ENCODE results near the gene CD226. TPM values are rescaled to one million over a fixed set of nuclear protein-coding genes. Genes with fewer than 3 reads are reported as not detected.
"Not testable (repeated sequence)": the region's sequence is repeated elsewhere in the genome, so short reads cannot be mapped to it uniquely, and the experiment has no call there.

Gene CD226
- total and polyA plus RNA-seq, 2 donors: 0.89 to 3.6 TPM

- no peak overlapping the region for H3K27ac ChIP-seq (ENCODE audit: low read depth)
- no peaks in the 10 kb centered on the region for H3K36me3 ChIP-seq (ENCODE audit: insufficient read depth)
- no peak for DNase-seq (ENCODE audit: extremely low spot score)
- no peaks in the 10 kb centered on the region for H3K4me1 ChIP-seq (ENCODE audit: insufficient read depth)
- 83% methylated on average over 5 of the region's 5 CpGs for WGBS
- no peak overlapping the region for H3K4me3 ChIP-seq (ENCODE audit: low read depth, low read length)
Measured at GRCh38 chr18:69858897-69859296, 88.8 kb downstream of the CD226 start.

DNA sequence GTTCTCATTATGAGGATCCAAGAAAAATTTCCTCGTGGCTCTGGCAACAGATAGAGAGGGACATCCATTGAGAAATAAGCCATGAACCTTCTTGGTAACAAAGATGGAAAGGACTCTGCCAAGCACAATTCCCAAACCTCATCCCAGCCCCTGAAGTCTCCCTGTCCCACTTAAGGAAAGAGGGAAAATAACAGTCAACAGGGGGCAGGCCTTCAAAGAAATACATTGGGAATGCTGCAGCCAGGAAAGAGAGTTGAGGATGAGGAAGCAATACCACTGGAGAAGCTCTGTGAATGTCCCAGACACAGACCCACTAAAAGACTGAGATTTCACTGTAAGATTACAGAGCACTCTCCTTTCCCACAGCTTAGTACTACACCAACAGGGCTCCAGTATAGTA, 93.2 kb downstream of the CD226 start:
- H3K36me3 ChIP-seq (ENCODE audit: insufficient read depth): no peaks in the 10 kb centered on the region
- 98% methylated on average over 1 of the region's 1 CpG for whole genome bisulfite sequencing

DNA sequence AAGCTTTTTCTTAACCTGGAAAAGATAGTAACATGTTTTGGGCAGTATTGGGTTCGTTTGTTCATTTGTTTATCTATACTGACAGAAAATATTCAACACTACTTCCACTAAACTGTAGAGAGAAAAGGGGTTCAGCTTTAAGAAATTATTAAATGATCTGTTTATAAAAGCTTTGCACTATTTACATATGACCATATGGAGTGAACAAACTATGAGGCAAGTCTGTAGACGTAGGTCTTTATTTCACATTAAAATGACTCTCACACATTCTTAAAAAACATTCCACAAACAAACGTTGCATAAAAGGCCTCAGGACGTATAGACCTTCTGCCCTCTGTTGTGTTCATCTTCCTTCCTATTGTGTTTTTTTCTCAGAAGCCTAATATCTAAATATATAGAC, 94.6 kb downstream of the CD226 start:
- 51% methylated on average over 4 of the region's 4 CpGs for WGBS
- no peaks in the 10 kb centered on the region for H3K4me1 ChIP-seq (ENCODE audit: insufficient read depth)
- H3K36me3 ChIP-seq (ENCODE audit: insufficient read depth): no peaks in the 10 kb centered on the region
- no peak for DNase-seq (ENCODE audit: extremely low spot score)
- no peak overlapping the region for H3K27ac ChIP-seq (ENCODE audit: low read depth)
- H3K4me3 ChIP-seq (ENCODE audit: low read depth, low read length): no peak overlapping the region

More for the DNA sequence above, 93.2 kb downstream of the CD226 start:
- H3K4me3 ChIP-seq (ENCODE audit: low read depth, low read length): no peak overlapping the region
- DNase-seq (ENCODE audit: extremely low spot score): no peak
- no peaks in the 10 kb centered on the region for H3K4me1 ChIP-seq (ENCODE audit: insufficient read depth)
- no peak overlapping the region for H3K27ac ChIP-seq (ENCODE audit: low read depth)

GRCh38 chr18:69845593-69846506, 101.8 kb downstream of the CD226 start:
- WGBS: 44% methylated on average over 8 of the region's 8 CpGs
- no peak overlapping the region for H3K27ac ChIP-seq (ENCODE audit: low read depth)

GRCh38 chr18:69844656-69845055, 103.0 kb downstream of the CD226 start:
- Histone ChIP-seq H3K27ac (ENCODE audit: low read depth) (no peak overlapping the region), H3K4me3 (ENCODE audit: low read depth, low read length) (no peak overlapping the region), H3K36me3 (ENCODE audit: insufficient read depth) (no peaks in the 10 kb centered on the region), H3K4me1 (ENCODE audit: insufficient read depth) (no peaks in the 10 kb centered on the region)
- WGBS: 81% methylated on average over 2 of the region's 2 CpGs
- DNase-seq (ENCODE audit: extremely low spot score): no peak

More at GRCh38 chr18:69845593-69846506, 101.8 kb downstream of the CD226 start:
- Histone ChIP-seq H3K36me3 (ENCODE audit: insufficient read depth) (no peaks in the 10 kb centered on the region), H3K4me3 (ENCODE audit: low read depth, low read length) (no peak overlapping the region), H3K4me1 (ENCODE audit: insufficient read depth) (no peaks in the 10 kb centered on the region)
- no peak for DNase-seq (ENCODE audit: extremely low spot score)

- Histone ChIP-seq H3K27ac (ENCODE audit: low read depth) (no peak overlapping the region), H3K36me3 (ENCODE audit: insufficient read depth) (no peaks in the 10 kb centered on the region), H3K4me1 (ENCODE audit: insufficient read depth) (no peaks in the 10 kb centered on the region), H3K4me3 (ENCODE audit: low read depth, low read length) (no peak overlapping the region)
- DNase-seq (ENCODE audit: extremely low spot score): no peak
- 79% methylated on average over 5 of the region's 5 CpGs for WGBS
Measured at GRCh38 chr18:69843015-69843414, 104.7 kb downstream of the CD226 start.

GRCh38 chr18:69841117-69841516, 106.6 kb downstream of the CD226 start:
- DNase-seq (ENCODE audit: extremely low spot score): no peak
- WGBS: 91% methylated on average over 9 of the region's 9 CpGs

DNA sequence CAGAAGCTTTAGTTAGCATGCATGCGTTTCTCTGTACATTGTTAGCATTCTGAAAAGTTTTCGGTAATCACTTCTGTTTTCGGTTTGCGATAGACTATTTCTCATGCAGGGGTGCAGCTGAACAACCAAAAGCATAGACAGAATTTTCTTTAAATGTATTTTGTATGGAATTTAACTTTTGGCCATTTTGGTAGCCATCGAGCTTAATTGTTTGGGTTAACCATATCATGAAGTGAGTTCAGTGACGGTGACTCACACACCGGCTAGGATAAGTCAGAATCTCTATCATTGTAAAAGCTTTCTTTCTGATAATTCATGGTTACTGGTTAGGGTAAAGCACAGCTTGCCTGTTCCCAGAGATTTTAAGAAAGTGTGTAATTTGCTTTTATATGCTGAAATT, 107.2 kb downstream of the CD226 start:
- DNase-seq (ENCODE audit: extremely low spot score): no peak
- Histone ChIP-seq H3K4me1 (ENCODE audit: insufficient read depth) (no peaks in the 10 kb centered on the region), H3K27ac (ENCODE audit: low read depth) (no peak overlapping the region), H3K36me3 (ENCODE audit: insufficient read depth) (no peaks in the 10 kb centered on the region), H3K4me3 (ENCODE audit: low read depth, low read length) (no peak overlapping the region)
- WGBS: 75% methylated on average over 7 of the region's 7 CpGs

More at GRCh38 chr18:69841117-69841516, 106.6 kb downstream of the CD226 start:
- Histone ChIP-seq H3K4me3 (ENCODE audit: low read depth, low read length) (no peak overlapping the region), H3K4me1 (ENCODE audit: insufficient read depth) (no peaks in the 10 kb centered on the region), H3K27ac (ENCODE audit: low read depth) (no peak overlapping the region), H3K36me3 (ENCODE audit: insufficient read depth) (no peaks in the 10 kb centered on the region)

DNA sequence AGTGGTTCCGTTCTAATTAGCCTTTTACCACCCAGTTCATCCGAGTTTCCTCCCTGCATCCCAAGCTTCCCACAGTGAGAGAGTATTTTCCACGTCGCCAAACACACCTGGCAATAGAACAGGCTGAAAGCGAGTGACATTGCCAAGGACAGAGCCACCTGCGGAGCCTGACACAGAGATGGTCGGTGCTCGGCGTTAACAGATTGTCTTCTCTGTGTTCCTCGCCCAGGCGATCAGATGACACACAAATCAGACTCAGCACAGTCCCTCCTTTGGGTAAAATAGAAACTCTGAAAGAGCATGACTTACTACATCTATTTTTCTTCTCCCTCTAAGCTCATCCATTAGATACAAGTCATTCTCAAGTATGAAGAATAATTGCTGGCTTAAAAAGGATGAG, 107.7 kb downstream of the CD226 start:
- DNase-seq (ENCODE audit: extremely low spot score): no peak
- Histone ChIP-seq H3K4me3 (ENCODE audit: low read depth, low read length) (no peak overlapping the region), H3K27ac (ENCODE audit: low read depth) (no peak overlapping the region), H3K4me1 (ENCODE audit: insufficient read depth) (no peaks in the 10 kb centered on the region), H3K36me3 (ENCODE audit: insufficient read depth) (no peaks in the 10 kb centered on the region)
- WGBS: 93% methylated on average over 11 of the region's 11 CpGs

GRCh38 chr18:69839497-69839896, 108.2 kb downstream of the CD226 start:
- H3K27ac ChIP-seq (ENCODE audit: low read depth): no peak overlapping the region
- no peaks in the 10 kb centered on the region for H3K36me3 ChIP-seq (ENCODE audit: insufficient read depth)
- 94% methylated on average over 11 of the region's 11 CpGs for WGBS
- DNase-seq (ENCODE audit: extremely low spot score): no peak
- no peaks in the 10 kb centered on the region for H3K4me1 ChIP-seq (ENCODE audit: insufficient read depth)
- no peak overlapping the region for H3K4me3 ChIP-seq (ENCODE audit: low read depth, low read length)

GRCh38 chr18:69838620-69839411, 108.9 kb downstream of the CD226 start:
- no peak overlapping the region for H3K4me3 ChIP-seq (ENCODE audit: low read depth, low read length)
- 100% methylated on average over 3 of the region's 3 CpGs for WGBS
- no peaks in the 10 kb centered on the region for H3K36me3 ChIP-seq (ENCODE audit: insufficient read depth)
- no peaks in the 10 kb centered on the region for H3K4me1 ChIP-seq (ENCODE audit: insufficient read depth)
- DNase-seq (ENCODE audit: extremely low spot score): no peak
- H3K27ac ChIP-seq (ENCODE audit: low read depth): no peak overlapping the region

DNA sequence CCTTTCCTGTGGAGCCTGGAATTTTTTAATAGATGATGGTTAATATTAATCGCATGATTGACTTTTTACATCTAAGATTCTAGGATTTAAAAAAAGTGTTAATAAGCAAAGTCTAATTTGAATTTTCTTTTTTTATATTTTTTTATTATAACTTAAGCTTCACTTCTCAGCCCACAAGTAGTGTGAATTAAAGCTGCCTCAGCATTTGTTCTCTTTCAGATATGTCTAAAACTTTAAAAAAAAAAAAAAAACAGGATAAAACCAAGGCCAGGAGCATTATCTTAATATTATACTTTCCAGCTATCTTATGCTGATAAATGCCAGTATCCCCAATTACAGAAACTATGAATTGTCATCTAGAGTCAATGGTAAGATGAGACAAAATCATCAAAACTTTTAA, 109.7 kb downstream of the CD226 start:
- no peak overlapping the region for H3K4me3 ChIP-seq (ENCODE audit: low read depth, low read length)
- no peaks in the 10 kb centered on the region for H3K4me1 ChIP-seq (ENCODE audit: insufficient read depth)
- no peak overlapping the region for H3K27ac ChIP-seq (ENCODE audit: low read depth)
- WGBS: 97% methylated on average over 1 of the region's 1 CpG
- DNase-seq (ENCODE audit: extremely low spot score): no peak
- H3K36me3 ChIP-seq (ENCODE audit: insufficient read depth): no peaks in the 10 kb centered on the region

DNA sequence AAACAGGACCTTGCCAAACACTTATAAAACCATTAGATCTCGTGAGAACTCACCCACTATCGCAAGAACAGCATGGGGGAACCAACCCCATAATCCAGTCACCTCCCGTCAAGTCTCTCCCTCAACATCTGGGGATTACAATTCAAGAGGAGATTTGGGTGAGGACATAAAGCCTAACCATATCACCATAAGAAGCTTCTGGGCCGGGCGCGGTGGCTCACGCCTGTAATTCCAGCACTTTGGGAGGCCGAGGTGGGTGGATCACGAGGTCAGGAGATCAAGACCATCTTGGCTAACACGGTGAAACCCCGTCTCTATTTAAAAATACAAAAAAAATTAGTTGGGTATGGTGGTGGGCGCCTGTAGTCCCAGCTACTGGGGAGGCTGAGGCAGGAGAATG, 112.7 kb downstream of the CD226 start:
- not testable (repeated sequence) for DNase-seq (ENCODE audit: extremely low spot score); H3K4me1 ChIP-seq (ENCODE audit: insufficient read depth); H3K36me3 ChIP-seq (ENCODE audit: insufficient read depth); H3K4me3 ChIP-seq (ENCODE audit: low read depth, low read length); H3K27ac ChIP-seq (ENCODE audit: low read depth)
- WGBS: 94% methylated on average over 12 of the region's 12 CpGs

DNA sequence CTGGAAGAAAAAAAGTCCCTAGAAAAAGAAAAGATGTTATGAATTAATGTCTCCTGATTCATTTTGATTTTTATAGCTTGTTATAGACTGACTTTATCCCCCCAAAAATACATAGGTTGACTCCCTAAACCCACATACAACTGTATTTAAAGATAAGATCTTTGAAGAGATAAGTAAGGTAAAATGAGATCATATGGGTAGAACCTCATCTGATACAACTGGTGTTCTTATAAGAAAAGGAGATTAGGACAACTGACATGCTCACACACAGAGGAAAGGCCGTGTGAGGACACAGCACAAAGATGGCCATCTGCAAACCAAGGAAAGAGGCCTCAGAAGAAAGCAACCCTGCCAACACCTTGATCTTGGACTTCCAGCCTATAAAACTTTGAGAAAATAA, 117.5 kb downstream of the CD226 start:
- Histone ChIP-seq H3K36me3 (ENCODE audit: insufficient read depth) (no peaks in the 10 kb centered on the region), H3K4me3 (ENCODE audit: low read depth, low read length) (no peak overlapping the region), H3K27ac (ENCODE audit: low read depth) (no peak overlapping the region), H3K4me1 (ENCODE audit: insufficient read depth) (no peaks in the 10 kb centered on the region)
- no peak for DNase-seq (ENCODE audit: extremely low spot score)
- 96% methylated on average over 1 of the region's 1 CpG for WGBS
